HG02852 (cell line): ENCODE data around the gene CELF1.
A peak's percentile ranks its signal among the peaks of the same experiment; 100 is the strongest.

ENCODE experiments used
- ATAC-seq: cut with Tn5 transposase; IDR thresholded peaks from one replicate; pipeline ENCODE4 v1.9.1; 2021; ENCODE audit warnings: mild to moderate bottlenecking, moderate library complexity; ENCODE audit not compliant: unreplicated experiment

Gene CELF1

DNA sequence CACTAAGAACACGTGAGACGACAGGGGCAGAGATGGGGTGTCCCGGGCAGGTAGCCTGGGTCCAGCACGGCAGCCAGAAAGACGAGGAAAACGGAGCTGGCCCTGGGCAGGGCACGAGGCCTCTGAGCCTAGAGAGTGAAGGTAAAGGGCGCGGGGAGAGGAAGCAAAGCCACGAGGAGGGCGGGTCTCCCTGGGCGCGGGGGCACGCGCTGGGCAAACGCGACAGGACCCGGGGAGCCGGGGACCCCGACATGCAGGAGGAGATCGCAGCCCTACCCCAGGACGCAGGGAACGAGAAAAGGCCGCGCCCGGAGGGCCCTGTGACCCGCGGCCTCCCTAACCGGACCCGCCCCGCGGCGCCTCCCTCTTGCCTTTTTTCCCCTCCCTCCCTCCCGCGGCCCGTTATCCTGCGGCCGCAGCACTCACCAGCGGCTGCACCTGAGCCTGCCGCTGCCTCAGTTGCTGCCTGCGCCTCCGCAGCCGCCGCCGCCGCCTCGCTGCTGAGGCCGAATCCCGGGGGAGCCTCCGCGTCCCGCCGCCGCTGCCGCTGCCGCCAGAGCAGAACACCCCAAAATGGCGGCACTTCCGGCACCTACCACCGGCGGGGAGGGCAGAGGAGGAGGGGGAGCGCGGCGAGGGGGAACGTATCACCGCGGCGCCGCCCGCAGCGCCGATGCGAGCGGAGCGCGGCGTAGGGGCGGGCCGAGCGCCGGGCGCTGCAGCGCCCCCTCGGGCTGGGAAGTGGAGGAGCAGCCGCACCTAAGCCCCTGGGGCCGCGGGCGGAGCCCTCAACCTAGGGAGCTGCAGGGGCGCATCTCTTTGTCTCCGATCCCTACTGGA, at the start of gene CELF1:
CELF1 (minus strand) TSS at position 567 of the 840 bp plus-strand sequence. CDS start 53,609 bp downstream, outside the sequence.
- peak; percentile 87 for ATAC-seq

DNA sequence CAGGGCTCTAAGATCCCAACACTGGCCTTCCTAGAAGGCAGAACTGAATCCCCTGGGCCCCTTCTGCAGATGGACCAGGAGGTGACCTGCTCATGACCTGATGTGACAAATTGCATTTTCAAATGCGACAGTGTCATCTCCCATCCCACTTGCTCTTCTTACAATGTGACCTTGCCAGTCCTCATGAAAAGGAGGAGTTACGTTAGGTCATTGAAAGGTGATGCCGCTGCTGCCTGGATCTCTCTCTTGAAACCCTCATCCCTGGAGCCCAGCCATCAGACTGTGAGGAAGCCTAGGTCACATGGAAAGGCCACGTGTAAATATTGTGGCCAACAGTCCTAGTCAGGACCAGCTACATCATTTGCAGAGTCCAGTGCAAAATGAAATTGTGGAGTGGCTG, 47.0 kb upstream of the CELF1 start:
- no peak for ATAC-seq

DNA sequence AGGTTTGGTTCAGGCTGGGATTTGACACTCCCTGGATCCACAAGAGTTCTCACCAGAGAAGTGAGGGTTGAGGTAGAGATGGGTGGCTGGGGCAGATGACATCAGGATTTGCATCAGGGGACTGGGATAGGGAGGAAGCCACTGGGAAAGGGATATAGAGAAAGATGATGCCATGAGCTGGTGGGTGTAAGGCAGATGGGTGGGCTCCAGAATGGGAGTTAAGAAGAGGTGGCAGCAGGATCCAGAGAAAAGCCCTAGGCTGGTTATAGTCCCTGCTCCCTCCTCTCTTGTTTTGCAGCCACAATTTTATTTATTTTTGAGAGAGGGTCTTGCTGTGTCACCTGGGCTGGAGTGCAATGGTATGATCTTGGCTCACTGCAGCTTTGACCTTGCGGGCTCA, 43.0 kb upstream of the CELF1 start:
- ATAC-seq: no peak

DNA sequence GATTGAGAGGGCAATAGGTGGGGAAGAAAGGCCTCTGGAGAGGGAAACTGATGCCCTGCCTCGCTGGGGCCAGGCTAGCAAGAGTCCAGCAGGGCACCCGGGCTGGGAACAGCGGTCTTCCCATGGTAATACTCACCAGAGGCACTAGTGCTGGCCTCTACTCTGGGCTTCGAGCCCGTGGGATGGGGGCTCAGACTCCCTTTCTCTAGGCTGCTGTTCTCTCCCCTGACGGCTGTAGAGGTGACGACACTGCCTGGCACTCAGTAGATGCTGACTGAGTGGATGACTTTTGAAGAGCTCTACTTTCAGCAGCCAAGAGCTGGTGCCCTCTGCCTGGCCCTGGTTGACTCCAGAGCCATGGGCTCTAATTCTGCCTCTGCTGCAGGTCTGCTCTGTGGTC, 42.1 kb upstream of the CELF1 start:
- ATAC-seq: no peak

DNA sequence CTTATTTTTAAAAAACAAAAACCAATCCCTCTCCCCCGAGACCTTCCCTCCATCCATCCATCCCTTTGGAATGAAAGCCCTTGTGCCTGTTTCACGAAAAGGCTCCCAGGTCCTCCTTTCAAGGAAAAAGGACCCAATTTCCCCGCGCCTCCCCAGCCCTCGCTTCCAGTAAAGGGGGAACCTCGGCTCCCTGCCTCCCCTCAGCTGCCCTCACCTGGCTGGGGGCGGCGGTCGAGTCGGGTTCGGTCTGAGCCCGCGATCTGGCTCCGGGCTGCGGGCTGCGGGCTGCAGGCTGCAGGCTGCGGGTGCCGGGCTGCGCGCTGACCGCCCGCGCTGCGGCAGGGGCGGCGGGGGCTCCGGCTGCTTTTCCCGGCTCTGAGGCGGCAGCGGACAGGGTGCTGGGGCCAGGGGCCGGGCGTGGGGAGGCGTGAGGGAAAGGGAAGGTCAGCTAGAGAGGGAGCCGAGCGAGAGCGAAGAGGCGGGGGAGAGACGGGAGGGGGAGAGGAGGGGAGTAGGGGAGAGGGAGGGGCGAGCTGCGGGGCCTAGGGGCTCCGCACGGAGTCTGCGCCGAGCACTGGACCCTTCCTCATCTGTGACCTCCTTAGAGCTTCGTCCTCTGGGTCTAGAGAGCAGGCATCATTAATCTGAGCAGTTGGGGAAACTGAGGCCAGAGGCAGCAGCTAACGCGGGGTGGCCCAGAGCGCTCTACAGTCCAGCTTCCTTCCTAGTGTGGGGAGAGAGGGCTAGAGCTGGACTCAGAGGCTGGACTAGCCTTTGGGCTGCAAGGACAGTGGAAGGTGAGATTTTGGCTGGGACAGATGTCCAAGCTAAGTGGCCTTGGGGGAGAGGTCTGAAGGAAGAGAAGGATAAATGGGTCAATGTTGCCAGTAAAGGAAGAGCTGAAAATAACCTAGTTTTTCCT, 41.3 kb upstream of the CELF1 start, which contains the start of gene C1QTNF4:
C1QTNF4 (minus strand) TSS at position 478 of the 922 bp plus-strand sequence. CDS start 3,601 bp downstream, outside the sequence.
- no peak for ATAC-seq

DNA sequence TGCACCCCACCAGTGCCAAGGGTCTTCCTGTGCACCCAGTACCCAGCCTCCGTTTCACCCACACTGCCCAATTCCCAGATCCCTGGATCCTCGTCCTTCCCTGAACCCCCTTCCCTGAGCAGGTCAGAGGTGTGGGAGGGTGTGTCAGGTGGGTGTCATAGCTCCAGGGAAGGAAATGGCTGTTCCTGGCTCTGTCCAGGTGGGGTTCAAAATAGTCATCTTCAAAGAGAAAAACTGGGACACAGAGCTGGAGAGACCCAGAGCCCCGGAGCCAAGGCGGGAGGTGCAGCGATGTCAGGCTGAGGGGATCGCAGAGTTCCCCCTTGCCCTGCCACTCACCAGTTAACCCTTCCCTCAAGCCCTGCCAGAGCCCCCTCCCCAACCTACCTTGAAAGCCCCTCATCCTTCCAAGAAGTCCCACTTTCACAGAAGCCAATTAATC, 40.6 kb upstream of the CELF1 start:
- no peak for ATAC-seq

DNA sequence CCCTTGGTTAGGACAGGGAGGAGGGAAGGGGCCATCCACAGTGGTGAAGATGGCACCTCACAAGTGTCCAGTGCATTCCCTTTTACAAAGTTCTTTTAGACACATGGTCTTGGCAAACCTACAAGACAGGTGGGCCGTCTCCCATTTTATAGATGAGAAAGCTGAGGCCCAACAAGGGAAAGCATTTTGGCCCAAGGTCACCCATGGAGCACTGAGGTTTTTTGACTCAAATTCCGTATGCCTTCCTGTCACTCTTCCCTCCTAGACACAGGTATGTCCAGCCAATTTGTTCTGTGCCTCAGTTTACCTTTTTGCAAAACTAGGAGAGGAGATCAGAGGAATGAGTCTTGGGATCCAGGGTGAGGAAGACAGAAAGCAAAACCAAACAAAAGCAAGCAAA, 40.0 kb upstream of the CELF1 start:
- no peak for ATAC-seq

DNA sequence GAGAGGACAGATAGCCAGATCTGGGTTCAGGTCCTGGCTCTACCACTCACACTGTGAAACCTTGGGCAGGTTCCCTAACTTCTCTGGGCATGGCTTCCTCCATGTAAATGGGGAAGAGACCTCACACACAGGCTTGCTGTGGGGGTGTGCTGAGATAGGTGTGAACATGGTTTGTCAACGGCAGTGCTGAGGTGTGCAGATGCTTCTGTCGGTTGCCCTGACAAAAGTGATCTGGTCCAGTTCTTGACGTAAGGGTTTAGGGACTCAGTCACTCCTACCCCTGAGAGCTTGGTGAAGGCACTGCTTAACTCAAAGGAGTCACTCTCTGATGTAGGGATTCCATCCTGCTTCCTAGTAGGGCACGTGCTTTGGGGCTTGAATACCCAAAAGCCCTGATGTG, 39.3 kb upstream of the CELF1 start:
- no peak for ATAC-seq

DNA sequence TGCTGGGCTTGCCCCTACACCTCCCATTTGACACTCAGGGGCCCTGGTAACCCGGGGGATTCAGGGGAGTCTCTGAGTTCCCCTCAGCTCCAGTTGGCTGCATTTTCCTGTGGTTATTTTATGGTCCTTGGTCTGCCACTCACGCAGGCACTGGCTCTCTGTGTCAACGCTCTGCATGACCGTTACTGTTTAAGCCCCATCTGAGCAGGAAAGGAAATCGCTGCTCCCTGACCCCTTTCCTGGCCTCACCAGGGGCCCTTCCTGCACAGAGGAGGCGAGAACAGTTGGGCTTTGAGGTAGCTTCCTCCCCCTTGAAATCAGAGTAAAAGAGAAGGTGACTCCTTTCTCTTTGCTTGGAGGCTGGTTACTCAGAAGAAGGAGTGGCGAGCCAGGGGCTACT, 38.8 kb upstream of the CELF1 start:
- ATAC-seq: no peak

DNA sequence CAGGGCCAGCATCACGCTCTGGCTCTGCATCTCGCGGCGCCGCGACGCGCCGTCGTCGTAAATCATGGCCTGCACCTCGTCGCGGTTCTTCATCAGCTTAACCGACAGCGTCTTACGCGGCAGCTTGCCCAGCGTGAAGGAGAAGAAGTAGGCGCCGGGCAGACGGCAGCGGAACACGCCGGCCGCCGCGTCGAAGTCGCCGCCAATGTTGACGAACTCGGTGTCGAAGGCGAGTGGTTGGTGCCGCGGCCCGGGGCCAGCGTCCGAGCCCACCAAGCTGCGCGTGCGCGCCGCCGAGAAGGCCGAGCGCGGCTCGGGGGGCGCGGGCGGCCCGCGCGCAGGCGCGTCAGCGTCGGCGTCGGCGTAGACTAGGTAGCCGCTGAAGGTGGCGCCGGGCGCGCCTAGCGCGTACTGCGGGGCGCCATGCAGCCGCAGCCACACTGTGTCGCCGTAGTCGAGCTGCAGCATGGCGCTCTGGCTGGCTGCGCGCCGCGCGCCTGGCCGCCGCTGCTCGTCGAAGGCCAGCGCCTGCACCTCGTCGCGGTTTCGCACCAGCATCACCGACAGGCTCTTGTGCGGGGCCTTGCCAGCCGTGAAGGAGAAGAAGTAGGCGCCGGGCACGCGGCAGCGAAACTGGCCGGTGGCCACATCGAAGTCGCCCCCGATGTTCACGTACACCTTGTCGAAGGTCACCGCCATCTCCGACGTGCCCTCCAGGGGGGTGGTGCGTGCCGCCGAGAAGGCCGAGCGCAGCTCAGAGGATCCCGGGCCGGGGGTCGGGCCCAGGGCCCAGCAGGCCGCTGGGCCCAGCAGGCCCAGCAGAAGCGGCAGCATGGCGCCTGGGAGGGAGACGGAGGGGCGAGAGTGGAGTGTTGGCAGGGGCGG, 37.3 kb upstream of the CELF1 start:
- ATAC-seq: no peak

DNA sequence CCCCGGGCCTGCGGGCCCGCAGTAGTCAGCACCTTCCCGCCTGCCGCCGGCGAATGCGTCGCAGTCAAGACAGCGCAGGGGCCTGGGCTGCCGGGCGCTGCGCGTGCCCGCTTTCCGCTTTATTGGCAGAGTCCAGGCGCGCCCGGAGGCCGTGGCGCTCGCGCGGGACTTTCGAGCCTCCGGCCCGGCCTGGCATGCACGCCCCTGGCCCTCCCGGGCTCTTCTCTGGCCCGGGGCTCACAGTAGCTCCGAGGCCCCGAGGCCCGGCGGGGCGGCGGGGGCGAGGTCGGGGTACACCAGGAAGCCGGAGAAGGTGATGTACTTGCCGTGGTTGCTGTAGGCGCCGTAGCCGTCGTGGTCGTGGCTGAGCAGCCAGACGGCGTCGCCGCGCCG, 36.6 kb upstream of the CELF1 start:
- no peak for ATAC-seq

DNA sequence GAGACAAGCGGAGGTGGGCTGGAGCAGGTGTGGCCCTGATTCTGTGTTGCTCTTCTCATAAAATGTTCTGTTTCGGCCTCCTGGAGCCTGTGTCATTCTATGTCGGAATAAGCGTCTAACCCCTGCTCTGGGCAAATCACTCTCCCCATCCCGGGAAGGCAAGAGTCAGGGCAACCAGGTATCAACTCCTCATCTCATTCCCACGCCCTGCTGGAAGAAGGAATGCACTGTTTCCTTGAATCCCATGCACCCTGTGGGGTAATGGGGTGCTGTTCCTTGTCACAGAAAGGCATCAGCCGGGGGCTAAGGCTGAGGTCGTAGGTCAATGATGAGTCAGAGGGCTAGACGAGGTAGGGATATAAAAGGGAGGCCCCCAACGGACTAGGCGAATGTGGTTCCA, 36.2 kb upstream of the CELF1 start:
- no peak for ATAC-seq

DNA sequence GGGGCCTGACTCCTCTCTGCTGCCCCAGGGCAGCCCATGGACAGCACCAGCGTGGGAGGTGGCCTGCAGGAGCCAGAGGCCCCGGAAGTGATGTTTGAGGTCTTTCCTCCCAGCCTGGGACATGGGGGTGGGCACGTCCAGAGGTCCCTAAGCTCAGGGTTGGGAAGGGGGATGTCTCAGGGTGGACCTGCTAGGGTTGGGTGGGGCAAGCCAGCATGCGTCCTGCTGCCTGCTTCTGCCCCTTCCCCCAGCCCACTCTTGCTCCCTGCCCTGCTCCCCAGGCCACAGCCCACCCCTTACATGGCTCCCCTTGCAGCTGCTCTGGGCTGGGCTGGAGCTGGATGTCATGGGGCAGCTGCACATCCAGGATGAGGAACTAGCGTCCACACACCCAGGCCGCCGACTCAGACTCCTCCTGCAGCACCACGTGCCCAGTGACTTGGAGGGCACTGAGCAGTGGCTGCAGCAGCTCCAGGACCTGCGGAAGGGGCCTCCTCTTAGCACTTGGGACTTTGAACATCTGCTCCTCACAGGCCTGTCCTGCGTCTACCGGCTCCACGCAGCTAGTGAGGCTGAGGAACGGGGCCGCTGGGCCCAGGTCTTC, 34.9 kb upstream of the CELF1 start:
- no peak for ATAC-seq

DNA sequence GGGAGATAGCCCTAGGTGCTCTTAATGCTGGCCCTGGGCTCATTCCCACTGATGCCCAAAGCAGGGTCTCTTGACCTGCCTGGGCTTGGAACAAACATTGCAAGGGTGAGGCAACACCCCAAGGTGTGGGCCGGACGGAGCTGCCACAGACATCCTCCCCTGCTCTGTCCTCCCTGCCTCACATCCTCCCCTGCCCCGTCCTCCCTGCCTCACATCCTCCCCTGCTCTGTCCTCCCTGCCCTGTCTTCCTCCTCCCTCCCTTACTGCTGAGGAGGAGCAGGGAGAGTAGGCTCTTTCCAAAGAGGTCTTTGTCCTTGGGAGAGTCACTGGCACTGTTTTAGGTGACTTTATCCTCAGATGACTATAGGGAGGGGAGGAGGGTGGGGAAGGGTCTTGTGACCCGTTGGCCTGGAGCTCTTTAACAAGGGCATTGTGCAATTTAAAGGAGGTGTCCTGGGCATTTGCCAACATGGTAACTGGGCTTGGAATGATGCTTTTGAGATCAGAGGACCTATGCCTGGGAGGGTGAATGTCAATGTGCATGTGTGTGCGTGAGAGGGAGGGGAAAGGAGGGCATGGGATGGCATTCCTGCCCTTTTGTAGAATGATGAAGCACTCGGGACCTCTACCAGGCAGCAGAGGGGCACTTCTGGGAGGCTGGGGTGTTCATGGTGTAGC, 34.2 kb upstream of the CELF1 start:
- ATAC-seq: no peak

DNA sequence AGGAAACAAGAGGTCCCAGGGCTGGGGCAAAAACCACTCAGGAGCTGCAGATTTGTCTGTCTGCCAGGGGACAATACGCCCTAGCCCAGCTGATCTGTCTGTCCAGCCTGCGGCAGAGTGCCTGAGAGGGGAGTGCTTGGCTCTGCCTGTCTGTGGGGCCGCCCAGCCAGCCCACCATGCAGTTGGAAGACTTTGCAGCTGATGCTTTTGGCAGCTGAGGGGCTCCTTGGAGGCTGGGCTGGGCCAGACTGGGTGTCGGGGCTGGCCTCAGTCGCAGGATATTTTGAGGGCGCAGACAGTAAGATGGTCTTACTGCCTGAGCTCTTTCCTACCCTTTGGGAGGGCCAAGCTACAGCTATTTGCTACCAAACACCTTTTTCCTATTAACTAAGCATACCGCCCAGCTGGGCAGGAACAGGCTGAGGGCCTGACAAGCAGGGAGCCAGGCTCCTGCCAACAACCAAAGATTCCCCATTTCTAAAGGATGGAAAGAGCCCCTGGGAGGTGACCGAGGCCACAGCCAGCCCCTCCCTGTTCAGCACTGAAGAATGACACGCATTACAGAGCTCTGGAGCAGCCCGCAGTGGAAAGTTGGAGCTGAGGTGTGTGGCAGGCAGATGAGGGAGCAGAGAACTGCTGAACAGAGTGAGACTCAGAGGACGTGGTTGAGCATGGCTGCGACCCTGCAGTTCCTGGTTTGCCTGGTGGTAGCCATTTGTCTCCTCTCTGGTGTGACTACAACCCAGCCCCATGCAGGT, 33.3 kb upstream of the CELF1 start, which contains the start of gene FAM180B:
FAM180B (plus strand) TSS at position 581 of the 758 bp plus-strand sequence; CDS start at position 672, 91 bp downstream.
- ATAC-seq: no peak

DNA sequence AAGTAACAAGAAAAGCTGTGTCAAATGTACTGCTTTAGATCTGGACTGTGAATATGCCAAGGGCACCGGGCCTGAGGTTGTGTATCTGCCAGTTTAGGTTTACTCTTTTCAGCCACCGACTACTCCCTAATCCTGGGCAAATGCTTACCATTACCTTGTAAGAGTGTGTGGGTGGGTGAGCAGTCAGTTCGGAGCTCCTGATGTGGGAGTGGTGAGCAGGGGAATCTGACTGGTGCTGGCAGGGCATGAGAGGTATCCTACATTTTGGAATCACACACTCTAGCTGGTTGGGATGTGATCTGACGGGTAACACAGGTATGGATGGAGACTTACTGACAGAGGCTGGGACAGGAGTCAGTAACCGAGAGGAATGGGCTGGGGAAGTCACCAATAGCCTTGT, 30.9 kb upstream of the CELF1 start:
- no peak for ATAC-seq

DNA sequence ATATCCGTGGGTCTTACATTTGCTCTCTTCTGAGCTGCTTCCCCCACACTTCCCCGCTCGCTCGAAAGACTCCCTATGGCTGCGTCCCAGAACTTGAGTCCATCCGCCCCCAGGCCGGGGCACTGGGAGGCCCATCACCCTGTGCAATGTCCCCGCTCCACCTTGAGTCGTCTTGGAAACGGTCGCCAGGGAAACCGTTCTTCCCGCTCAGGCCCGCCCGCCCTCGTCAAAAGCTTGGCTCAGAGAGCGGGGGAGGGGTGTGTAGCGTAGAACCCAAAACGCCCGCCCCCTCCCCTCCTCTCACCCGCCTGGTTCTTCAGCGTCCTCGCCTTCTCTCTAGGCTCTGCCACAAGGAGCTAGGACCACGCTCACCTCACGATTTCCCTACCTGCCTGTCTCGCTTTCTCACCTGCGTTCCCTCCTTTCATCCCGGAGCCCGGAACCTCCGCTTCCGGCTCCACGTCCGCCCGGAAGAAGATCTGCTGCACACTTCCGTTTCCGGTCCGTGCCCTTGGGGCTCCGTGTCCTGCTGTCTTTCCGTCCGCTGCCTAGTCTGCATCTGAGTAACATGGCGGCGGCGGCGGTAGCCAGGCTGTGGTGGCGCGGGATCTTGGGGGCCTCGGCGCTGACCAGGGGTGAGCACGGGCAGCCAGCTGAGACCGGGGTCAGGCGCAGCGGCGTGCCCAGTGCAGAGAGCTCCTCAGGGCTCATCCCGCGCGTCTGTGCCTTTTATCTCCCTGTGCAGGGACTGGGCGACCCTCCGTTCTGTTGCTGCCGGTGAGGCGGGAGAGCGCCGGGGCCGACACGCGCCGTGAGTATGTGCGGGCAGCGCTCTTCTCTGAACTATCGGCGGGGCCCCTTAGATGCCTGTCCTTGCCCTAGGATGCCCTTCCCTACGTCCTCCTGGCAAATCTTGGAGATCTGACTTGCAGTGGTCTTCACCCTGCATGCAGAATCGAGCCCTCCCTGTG, 25.9 kb upstream of the CELF1 start, which contains the start of the genes KBTBD4 and NDUFS3:
KBTBD4 (minus strand) TSS at position 447 of the 971 bp plus-strand sequence; CDS start at position 428, 19 bp downstream.
NDUFS3 (plus strand) TSS at position 551 of the 971 bp plus-strand sequence; CDS start at position 569, 18 bp downstream.
- peak; percentile 90 for ATAC-seq
